H1 (cell line): ENCODE measurements around the gene UBTD1. TPM values are rescaled to one million over a fixed set of nuclear protein-coding genes. Genes with fewer than 3 reads are reported as not detected.

Experiments
- CEBPB ChIP-seq: IDR thresholded peaks from 2 replicates; pipeline ENCODE4 v1.6.1; 2012; ENCODE audit warnings: low read depth, low read length
- JUN ChIP-seq: IDR thresholded peaks from 2 replicates; pipeline ENCODE4 v1.6.1; 2011; ENCODE audit warnings: low read depth, mild to moderate bottlenecking, improper control_type of control experiment, low read length
- SP2 ChIP-seq: IDR thresholded peaks from 2 replicates; pipeline ENCODE4 v1.6.1; 2012; ENCODE audit warnings: mild to moderate bottlenecking, low read length, inconsistent platforms
- SUZ12 ChIP-seq: fragments of 200-600 bp; sonication (generic); IDR thresholded peaks from 2 replicates; pipeline ENCODE4 v1.6.1; 2012; ENCODE audit warnings: mild to moderate bottlenecking, inconsistent platforms, low read length, moderate library complexity, mixed read lengths
- polyA plus RNA-seq, 7 experiments: library from polyadenylated mRNA; depleted of rRNA in 3 of 7; stranded (reverse) in 5 of 7; unstranded in 2 of 7; fragments of >200 nt in 5 of 7; fragments of 200-250 nt in 2 of 7; gene quantifications; 1 replicate in 5 of 7; 2 replicates in 1 of 7; 4 replicates in 1 of 7; pipeline versions ENCODE4 v1.2.1 to v1.2.3, GENCODE V29; 2011 to 2013; ENCODE audit warnings: missing spikeins in 2 of 7, mixed read lengths in 2 of 7
- total RNA-seq: library from RNA; stranded (reverse); fragmentation: NEBNext Ultra II Directional; extraction: Animal tissue kit (Norgen Biotek cat#: 25700); gene quantifications from 2 replicates; pipeline ENCODE4 v1.2.1, GENCODE V29; 2021

The UBTD1 gene
- total and polyA plus RNA-seq, 2 of the 8 experiments (the other 6 are each of a cell fraction or from before 2014, with no cell fraction given): 22.3 to 36.2 TPM

- TF ChIP-seq JUN: no peak
- TF ChIP-seq SUZ12: no peak
- TF ChIP-seq CEBPB: no peak
- no peak for TF ChIP-seq SP2
These were observed 15.6 kb downstream of the UBTD1 start (continued) for GRCh38 chr10:97514344-97514743.
